ENCODE measurements around the gene CUX1. TPM values are rescaled to one million over a fixed set of nuclear protein-coding genes. Genes with fewer than 3 reads are reported as not detected.

Gene CUX1
- total RNA-seq, 2 experiments from 2014 or later: 21.1 to 22.4 TPM

DNA sequence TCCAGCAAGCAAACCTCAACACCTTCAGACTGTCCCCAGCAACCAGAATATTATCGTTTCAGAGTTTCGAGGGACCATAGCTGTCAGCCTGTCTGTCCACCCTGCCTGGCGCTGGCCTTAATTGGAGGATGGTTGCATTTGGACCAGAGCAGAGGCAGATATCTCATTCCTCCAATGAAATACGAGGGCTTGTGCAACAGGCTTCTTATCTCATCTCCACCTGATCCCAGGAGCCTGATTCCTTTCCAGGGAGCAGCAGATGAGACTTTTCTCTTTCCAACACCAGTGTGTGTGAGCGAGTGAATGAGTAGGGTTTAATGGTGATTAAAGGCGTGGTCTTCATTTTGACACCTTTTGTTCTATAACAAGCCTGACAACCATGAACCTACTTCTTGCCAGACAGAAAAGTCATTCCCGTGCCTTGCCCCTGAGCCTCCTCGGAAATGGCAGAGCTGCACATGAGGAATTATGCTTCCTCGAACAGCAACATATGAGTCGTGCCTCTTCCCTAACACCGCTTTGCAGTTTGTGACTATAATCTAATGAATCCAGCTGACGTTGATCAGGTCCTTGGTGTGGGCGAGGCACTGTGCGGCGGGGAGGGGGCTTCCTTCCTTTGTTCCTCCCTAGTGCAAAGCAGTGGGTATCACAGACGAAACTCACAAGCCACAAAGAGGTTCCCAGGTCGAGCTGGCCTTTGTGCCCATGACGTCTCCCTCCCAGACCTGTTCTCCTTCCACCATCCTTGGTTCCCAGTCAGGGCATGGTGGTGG is 147.4 kb downstream of the CUX1 start:
- CTCF ChIA-PET: no interaction called here
- H3K27me3 Mint-ChIP-seq: no peaks in the 10 kb centered on the region
- no peak overlapping the region for H3K27ac Mint-ChIP-seq
- H3K4me1 Mint-ChIP-seq: no peaks in the 10 kb centered on the region
- DNase-seq: no peak
- POLR2A ChIA-PET: no interaction called here
- no peaks in the 10 kb centered on the region for H3K9me3 Mint-ChIP-seq
- no peaks in the 10 kb centered on the region for H3K36me3 Mint-ChIP-seq (ENCODE audit: low read depth)
- H3K4me3 Mint-ChIP-seq: no peak overlapping the region

- H3K9me3 Mint-ChIP-seq: no peaks in the 10 kb centered on the region
- no peak overlapping the region for H3K27ac Mint-ChIP-seq
- H3K4me1 Mint-ChIP-seq: no peaks in the 10 kb centered on the region
- DNase-seq: no peak
- H3K27me3 Mint-ChIP-seq: no peaks in the 10 kb centered on the region
- POLR2A ChIA-PET: no interaction called here
- CTCF ChIA-PET: no interaction called here
- no peak overlapping the region for H3K4me3 Mint-ChIP-seq
- no peaks in the 10 kb centered on the region for H3K36me3 Mint-ChIP-seq (ENCODE audit: low read depth)
These were observed 151.5 kb downstream of the CUX1 start for GRCh38 chr7:101968720-101969466.

- Mint-ChIP-seq H3K36me3 (ENCODE audit: low read depth) (no peaks in the 10 kb centered on the region), H3K4me3 (no peak overlapping the region), H3K27me3 (no peaks in the 10 kb centered on the region), H3K27ac (no peak overlapping the region), H3K4me1 (no peaks in the 10 kb centered on the region), H3K9me3 (no peaks in the 10 kb centered on the region)
- ChIA-PET CTCF (no interaction called here), POLR2A (no interaction called here)
- no peak for DNase-seq
These were observed 152.7 kb downstream of the CUX1 start for GRCh38 chr7:101969997-101970585.

DNA sequence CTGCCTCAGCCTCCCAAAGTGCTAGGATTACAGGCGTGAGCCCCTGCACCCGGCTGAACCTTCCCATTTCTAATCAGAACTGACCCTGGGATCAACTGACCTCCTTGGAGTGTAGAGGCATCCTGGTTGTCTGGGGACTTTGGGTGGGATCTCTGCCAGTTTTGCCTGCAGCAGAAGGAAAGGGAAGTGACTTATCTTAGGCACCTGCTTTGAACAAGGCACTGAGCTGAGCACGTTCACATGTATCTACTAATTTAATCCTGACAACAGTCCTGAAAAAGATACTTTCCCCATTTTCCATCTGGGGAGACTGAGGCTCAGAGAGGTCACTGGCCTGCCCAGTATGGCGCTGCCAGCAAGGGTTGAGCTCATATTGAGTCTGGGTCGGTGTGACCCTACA is 153.4 kb downstream of the CUX1 start:
- Mint-ChIP-seq H3K4me1 (no peaks in the 10 kb centered on the region), H3K36me3 (ENCODE audit: low read depth) (no peaks in the 10 kb centered on the region), H3K27me3 (no peaks in the 10 kb centered on the region), H3K9me3 (no peaks in the 10 kb centered on the region), H3K4me3 (no peak overlapping the region), H3K27ac (no peak overlapping the region)
- CTCF ChIA-PET: no interaction called here
- POLR2A ChIA-PET: no interaction called here
- DNase-seq: no peak

DNA sequence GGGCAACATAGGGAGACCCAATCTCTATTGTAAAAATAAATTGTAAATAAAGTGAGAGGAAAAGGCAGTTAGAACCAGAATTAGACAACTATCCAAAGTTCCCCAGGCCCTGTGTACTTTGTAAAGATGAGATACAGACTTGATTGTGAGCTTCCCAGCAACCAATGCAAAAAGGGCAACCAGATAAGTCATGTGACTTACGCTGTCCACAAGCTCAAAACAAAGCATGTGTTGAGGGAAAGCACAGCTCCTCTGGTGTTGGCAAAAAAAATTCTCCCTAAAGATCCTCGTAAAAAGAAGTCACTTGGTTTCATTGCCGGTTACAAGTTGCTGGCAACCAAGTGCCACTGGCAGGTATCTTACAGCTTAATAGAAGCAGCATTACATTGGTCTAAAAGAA is 154.0 kb downstream of the CUX1 start:
- Mint-ChIP-seq H3K4me1 (no peaks in the 10 kb centered on the region), H3K27ac (no peak overlapping the region), H3K36me3 (ENCODE audit: low read depth) (no peaks in the 10 kb centered on the region), H3K27me3 (no peaks in the 10 kb centered on the region), H3K9me3 (no peaks in the 10 kb centered on the region), H3K4me3 (no peak overlapping the region)
- CTCF ChIA-PET: no interaction called here
- POLR2A ChIA-PET: no interaction called here
- DNase-seq: no peak

- Mint-ChIP-seq H3K36me3 (ENCODE audit: low read depth) (no peaks in the 10 kb centered on the region), H3K27ac (no peak overlapping the region), H3K4me1 (no peaks in the 10 kb centered on the region), H3K9me3 (no peaks in the 10 kb centered on the region), H3K27me3 (no peaks in the 10 kb centered on the region), H3K4me3 (no peak overlapping the region)
- no peak for DNase-seq
- POLR2A ChIA-PET: no interaction called here
- CTCF ChIA-PET: no interaction called here
These were observed 155.2 kb downstream of the CUX1 start for GRCh38 chr7:101972627-101973026.

DNA sequence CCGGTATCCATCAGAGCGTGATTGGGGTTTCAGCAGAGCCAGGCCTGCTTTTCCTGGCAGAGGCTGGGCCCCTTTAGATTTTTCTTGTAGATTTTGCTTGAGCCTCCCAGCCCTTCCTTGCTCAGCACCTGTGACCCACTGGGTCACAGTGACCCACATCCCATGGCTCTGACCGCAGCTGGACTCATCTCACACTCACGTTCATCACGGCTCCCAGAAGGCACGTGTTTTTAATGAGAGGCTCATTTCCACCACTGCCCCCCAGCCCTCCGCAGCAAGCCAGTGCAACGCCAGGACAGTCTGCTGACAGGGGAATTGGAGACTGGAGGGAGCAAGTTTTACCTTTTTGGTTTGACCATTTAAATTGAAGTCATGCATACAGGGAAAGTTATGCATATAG is 155.7 kb downstream of the CUX1 start:
- CTCF ChIA-PET: no interaction called here
- Mint-ChIP-seq H3K9me3 (no peaks in the 10 kb centered on the region), H3K36me3 (ENCODE audit: low read depth) (no peaks in the 10 kb centered on the region), H3K27ac (no peak overlapping the region), H3K4me1 (no peaks in the 10 kb centered on the region), H3K27me3 (no peaks in the 10 kb centered on the region), H3K4me3 (no peak overlapping the region)
- no peak for DNase-seq
- POLR2A ChIA-PET: no interaction called here

- Mint-ChIP-seq H3K9me3 (no peaks in the 10 kb centered on the region), H3K27ac (no peak overlapping the region), H3K36me3 (ENCODE audit: low read depth) (no peaks in the 10 kb centered on the region), H3K4me1 (no peaks in the 10 kb centered on the region), H3K4me3 (no peak overlapping the region), H3K27me3 (no peaks in the 10 kb centered on the region)
- CTCF ChIA-PET: no interaction called here
- DNase-seq: no peak
- POLR2A ChIA-PET: no interaction called here
These were observed 157.0 kb downstream of the CUX1 start for GRCh38 chr7:101974393-101974792.

DNA sequence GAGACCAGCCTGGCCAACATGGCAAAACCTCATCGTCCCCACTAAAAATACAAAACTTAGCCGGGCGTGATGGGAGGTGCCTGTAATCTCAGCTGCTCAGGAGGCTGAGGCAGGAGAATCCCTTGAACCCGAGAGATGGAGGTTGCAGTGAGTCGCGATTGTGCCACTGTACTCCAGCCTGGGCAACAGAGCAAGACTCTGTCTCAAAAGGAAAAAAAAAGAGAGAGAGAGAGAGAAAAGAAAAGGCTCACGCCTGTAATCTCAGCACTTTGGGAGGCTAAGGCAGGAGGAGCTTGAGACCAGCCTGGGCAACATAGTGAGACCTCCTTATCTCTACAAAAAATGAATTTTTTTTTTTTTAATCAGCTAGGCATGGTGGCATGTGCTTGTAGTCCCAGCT is 157.6 kb downstream of the CUX1 start:
- ChIA-PET POLR2A (no interaction called here), CTCF (no interaction called here)
- no peaks in the 10 kb centered on the region for H3K9me3 Mint-ChIP-seq
- H3K4me3 Mint-ChIP-seq: no peak overlapping the region
- DNase-seq: no peak
- H3K27ac Mint-ChIP-seq: no peak overlapping the region
- no peaks in the 10 kb centered on the region for H3K36me3 Mint-ChIP-seq (ENCODE audit: low read depth)
- no peaks in the 10 kb centered on the region for H3K27me3 Mint-ChIP-seq
- no peaks in the 10 kb centered on the region for H3K4me1 Mint-ChIP-seq

- Mint-ChIP-seq H3K27ac (no peak overlapping the region), H3K4me1 (no peaks in the 10 kb centered on the region), H3K9me3 (no peaks in the 10 kb centered on the region), H3K27me3 (no peaks in the 10 kb centered on the region), H3K36me3 (ENCODE audit: low read depth) (no peaks in the 10 kb centered on the region), H3K4me3 (no peak overlapping the region)
- ChIA-PET CTCF (no interaction called here), POLR2A (no interaction called here)
- DNase-seq: no peak
These were observed 159.0 kb downstream of the CUX1 start for GRCh38 chr7:101976411-101976810.

DNA sequence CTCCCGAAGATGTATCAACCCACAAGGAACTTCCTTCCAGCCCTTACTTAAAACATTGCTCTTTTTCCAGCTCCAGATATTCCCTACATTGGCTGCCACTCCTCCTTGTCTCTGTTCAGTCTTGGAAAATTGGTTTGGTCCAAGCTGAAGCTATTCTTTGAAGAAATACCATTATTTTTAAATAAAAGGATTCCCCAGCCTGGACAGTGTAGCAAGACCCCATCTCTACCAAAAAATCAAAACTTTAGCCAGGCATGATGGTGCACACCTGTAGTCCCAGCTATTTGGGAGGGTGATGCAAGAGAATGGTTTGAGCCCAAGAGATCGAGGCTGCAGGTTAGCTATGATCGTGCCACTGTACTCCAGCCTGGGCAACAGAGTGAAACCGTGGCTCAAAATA is 159.8 kb downstream of the CUX1 start:
- H3K36me3 Mint-ChIP-seq (ENCODE audit: low read depth): no peaks in the 10 kb centered on the region
- H3K4me3 Mint-ChIP-seq: no peak overlapping the region
- H3K27me3 Mint-ChIP-seq: no peaks in the 10 kb centered on the region
- POLR2A ChIA-PET: no interaction called here
- H3K4me1 Mint-ChIP-seq: no peaks in the 10 kb centered on the region
- no peak overlapping the region for H3K27ac Mint-ChIP-seq
- CTCF ChIA-PET: no interaction called here
- no peaks in the 10 kb centered on the region for H3K9me3 Mint-ChIP-seq
- no peak for DNase-seq

- CTCF ChIA-PET: no interaction called here
- H3K4me3 Mint-ChIP-seq: no peak overlapping the region
- H3K36me3 Mint-ChIP-seq (ENCODE audit: low read depth): no peaks in the 10 kb centered on the region
- no peaks in the 10 kb centered on the region for H3K4me1 Mint-ChIP-seq
- POLR2A ChIA-PET: no interaction called here
- H3K9me3 Mint-ChIP-seq: peaks cover 2% of the 10 kb centered on the region
- H3K27me3 Mint-ChIP-seq: no peaks in the 10 kb centered on the region
- no peak for DNase-seq
- H3K27ac Mint-ChIP-seq: no peak overlapping the region
These were observed 161.3 kb downstream of the CUX1 start for GRCh38 chr7:101978683-101979082.

- CTCF ChIA-PET: no interaction called here
- no peak overlapping the region for H3K4me3 Mint-ChIP-seq
- DNase-seq: no peak
- no peaks in the 10 kb centered on the region for H3K36me3 Mint-ChIP-seq (ENCODE audit: low read depth)
- no peak overlapping the region for H3K27ac Mint-ChIP-seq
- POLR2A ChIA-PET: no interaction called here
- no peaks in the 10 kb centered on the region for H3K4me1 Mint-ChIP-seq
- no peaks in the 10 kb centered on the region for H3K27me3 Mint-ChIP-seq
- H3K9me3 Mint-ChIP-seq: peaks cover 2% of the 10 kb centered on the region
These were observed 165.9 kb downstream of the CUX1 start for GRCh38 chr7:101983147-101983811.
